Mucosa of rectum (tissue), 2 donors: Measurements from ENCODE around the gene GNAQ.

Experiments
- H3K27ac ChIP-seq, 2 donors: one replicate each; pipeline ENCODE4 v1.7.0; 2013; ENCODE audit warnings: inconsistent platforms in 2 of 2, low read depth in 2 of 2, low read length in 2 of 2
- H3K27me3 ChIP-seq, 2 donors: one replicate each; pipeline ENCODE4 v1.7.0; 2013; ENCODE audit warnings: low read length in 2 of 2; ENCODE audit not compliant: control insufficient read depth in 2 of 2, insufficient read depth in 2 of 2
- H3K36me3 ChIP-seq, 2 donors: one replicate each; pipeline ENCODE4 v1.7.0; 2013; ENCODE audit warnings: low read length in 2 of 2; ENCODE audit not compliant: control insufficient read depth in 2 of 2, insufficient read depth in 2 of 2
- H3K4me1 ChIP-seq, 2 donors: one replicate each; pipeline ENCODE4 v1.7.0; 2013; ENCODE audit warnings: low read length in 2 of 2, mild to moderate bottlenecking in 1 of 2; ENCODE audit not compliant: control insufficient read depth in 2 of 2, insufficient read depth in 2 of 2
- H3K4me3 ChIP-seq, 2 donors: one replicate each; pipeline ENCODE4 v1.7.0; 2013; ENCODE audit warnings: low read length in 2 of 2
- H3K9ac ChIP-seq, 2 donors: one replicate each; pipeline ENCODE4 v1.7.0; 2013; ENCODE audit warnings: low read length in 2 of 2, low read depth in 1 of 2, mild to moderate bottlenecking in 1 of 2
- H3K9me3 ChIP-seq, 2 donors: one replicate each; pipeline ENCODE4 v1.7.0; 2013; ENCODE audit warnings: low read length in 2 of 2; ENCODE audit not compliant: control insufficient read depth in 2 of 2
- donor health status: healthy.
- donor health status: Normal muscosa, but diverticular disease.

Gene GNAQ

DNA sequence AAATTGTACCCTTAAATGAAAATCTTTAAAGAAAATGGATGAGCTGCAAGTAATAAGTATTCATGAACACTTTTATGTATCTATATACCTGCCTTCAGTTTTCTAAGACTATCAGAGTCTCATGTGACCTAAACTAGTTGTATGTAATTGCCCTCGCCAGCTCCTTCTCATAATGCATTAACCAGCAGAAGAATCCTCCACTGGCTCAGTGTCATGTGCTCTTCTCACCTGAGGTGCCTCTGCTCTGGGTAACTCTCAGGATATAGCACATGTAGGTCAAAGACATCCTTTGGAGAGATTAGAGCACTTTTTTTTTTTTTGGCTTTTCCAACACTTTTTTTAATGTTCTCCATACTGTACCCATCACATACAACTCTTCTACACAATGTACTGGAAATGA is 199.8 kb downstream of the GNAQ start:
- H3K36me3 ChIP-seq = no peaks in the 10 kb centered on the region
- no peaks in the 10 kb centered on the region for H3K27me3 ChIP-seq
- H3K27ac ChIP-seq = no peak overlapping the region
- no peak overlapping the region for H3K4me3 ChIP-seq
- H3K9ac ChIP-seq = no peak overlapping the region
- H3K9me3 ChIP-seq = no peaks in the 10 kb centered on the region
- peaks cover 10 to 22% of the 10 kb centered on the region in 2 donors for H3K4me1 ChIP-seq

GRCh38 chr9:77830618-77831285 is 200.9 kb downstream of the GNAQ start:
- H3K9me3 ChIP-seq = no peaks in the 10 kb centered on the region
- no peak overlapping the region for H3K9ac ChIP-seq
- peaks cover 10 to 25% of the 10 kb centered on the region in 2 donors for H3K4me1 ChIP-seq
- H3K27me3 ChIP-seq = no peaks in the 10 kb centered on the region
- no peaks in the 10 kb centered on the region for H3K36me3 ChIP-seq
- H3K27ac ChIP-seq = no peak overlapping the region
- no peak overlapping the region for H3K4me3 ChIP-seq

DNA sequence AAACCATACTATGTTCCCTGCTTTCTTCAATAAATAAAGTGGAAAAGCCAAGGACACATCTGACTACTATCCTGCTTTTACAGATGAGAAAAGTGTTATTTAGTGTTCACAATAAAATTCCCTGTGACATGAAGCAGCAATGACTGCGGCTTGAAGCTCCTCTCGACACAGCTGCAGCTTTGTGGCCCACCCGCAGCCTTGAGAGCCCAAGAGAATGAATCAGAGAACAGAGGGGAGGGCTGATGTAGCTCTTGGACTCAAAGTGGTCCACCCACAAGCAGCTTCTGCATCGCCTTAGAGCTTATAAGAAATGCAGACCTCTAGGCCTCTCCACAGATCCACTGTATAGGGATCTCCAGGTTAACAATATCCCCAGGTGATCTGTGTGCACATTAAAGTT is 202.2 kb downstream of the GNAQ start:
- no peak overlapping the region for H3K9ac ChIP-seq
- no peaks in the 10 kb centered on the region for H3K9me3 ChIP-seq
- no peak overlapping the region for H3K27ac ChIP-seq
- no peaks in the 10 kb centered on the region for H3K27me3 ChIP-seq
- peaks cover 0 to 17% of the 10 kb centered on the region in 2 donors for H3K4me1 ChIP-seq
- H3K36me3 ChIP-seq = peaks cover 0 to 2% of the 10 kb centered on the region in 2 donors
- H3K4me3 ChIP-seq = no peak overlapping the region

DNA sequence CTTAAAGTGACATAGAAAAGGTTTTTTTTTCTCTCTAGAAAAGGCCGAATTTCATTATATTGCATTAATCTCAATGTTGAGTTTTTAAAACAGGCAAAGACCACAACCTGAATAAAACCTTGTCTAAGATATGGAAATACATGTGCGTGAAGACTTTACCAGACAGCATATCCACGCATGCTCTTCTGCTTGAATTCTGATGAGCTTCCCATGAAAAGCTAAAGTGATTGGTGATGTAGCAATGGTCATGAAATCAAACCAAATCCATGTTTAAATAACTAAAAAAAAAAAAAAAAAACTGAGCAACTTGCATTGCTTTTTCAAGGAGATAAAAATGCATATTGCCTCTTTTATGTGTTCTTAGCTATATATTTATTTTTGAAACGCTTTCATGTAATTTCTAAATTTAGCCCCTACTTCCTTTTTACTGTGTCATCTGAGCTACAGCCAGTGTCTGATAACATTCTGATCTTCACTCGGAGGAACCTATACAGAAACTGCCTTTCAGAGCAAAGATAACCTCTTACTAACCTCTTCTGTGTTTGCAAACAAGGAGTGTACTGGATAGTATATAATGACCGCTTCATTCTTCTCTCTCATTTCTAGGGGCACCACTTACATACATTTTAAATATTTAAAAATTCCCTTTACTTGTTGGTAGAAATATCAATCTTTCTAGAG is 204.4 kb downstream of the GNAQ start:
- Histone ChIP-seq H3K4me3 (no peak overlapping the region), H3K4me1 (peaks cover 0 to 11% of the 10 kb centered on the region in 2 donors), H3K36me3 (peaks cover 0 to 2% of the 10 kb centered on the region in 2 donors), H3K9ac (no peak overlapping the region), H3K27ac (no peak overlapping the region), H3K27me3 (no peaks in the 10 kb centered on the region), H3K9me3 (no peaks in the 10 kb centered on the region)

GRCh38 chr9:77826621-77827020 is 205.0 kb downstream of the GNAQ start:
- Histone ChIP-seq H3K36me3 (peaks cover 0 to 2% of the 10 kb centered on the region in 2 donors), H3K4me1 (peaks cover 0 to 11% of the 10 kb centered on the region in 2 donors), H3K9ac (no peak overlapping the region), H3K4me3 (no peak overlapping the region), H3K27ac (no peak overlapping the region), H3K27me3 (no peaks in the 10 kb centered on the region), H3K9me3 (no peaks in the 10 kb centered on the region)

GRCh38 chr9:77826116-77826515 is 205.5 kb downstream of the GNAQ start:
- no peak overlapping the region for H3K4me3 ChIP-seq
- H3K9me3 ChIP-seq = no peaks in the 10 kb centered on the region
- no peak overlapping the region for H3K27ac ChIP-seq
- H3K4me1 ChIP-seq = peaks cover 0 to 11% of the 10 kb centered on the region in 2 donors
- no peaks in the 10 kb centered on the region for H3K27me3 ChIP-seq
- H3K36me3 ChIP-seq = peaks cover 0 to 2% of the 10 kb centered on the region in 2 donors
- H3K9ac ChIP-seq = no peak overlapping the region

- Histone ChIP-seq H3K4me1 (peaks cover 2 to 13% of the 10 kb centered on the region in 2 donors), H3K27ac (no peak overlapping the region), H3K4me3 (no peak overlapping the region)
These were observed 206.2 kb downstream of the GNAQ start for GRCh38 chr9:77825361-77825760.

DNA sequence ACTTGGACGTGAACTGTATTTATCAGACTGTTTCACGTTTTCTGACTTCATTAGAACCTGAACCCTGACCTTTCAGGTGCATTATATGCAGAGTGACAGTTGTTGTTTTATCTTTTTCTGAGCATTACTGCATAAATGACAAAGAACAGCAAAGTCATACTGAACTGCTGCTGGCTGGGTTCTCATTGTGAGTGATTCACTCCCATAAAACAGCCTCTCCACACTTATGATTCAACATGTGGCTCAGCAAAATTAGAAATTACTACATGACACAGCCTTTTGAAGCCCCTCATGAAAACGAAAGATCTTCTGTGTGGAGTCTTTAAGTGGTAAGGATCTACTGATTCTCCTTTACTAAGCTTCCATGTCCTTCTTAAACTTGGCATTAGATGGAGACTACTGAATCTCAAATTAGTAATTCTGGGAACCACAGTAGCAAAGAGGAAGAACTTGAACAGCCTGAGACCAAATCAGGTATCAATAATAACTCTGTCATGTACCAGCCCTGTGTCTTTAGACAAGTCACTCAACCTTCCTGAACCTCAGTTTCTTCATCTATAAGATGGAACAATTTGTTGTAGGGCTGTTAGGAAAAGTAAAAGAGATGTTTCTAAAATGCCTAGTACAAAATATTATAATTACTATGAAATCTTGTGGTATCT is 211.2 kb downstream of the GNAQ start:
- H3K27ac ChIP-seq = no peak overlapping the region
- no peak overlapping the region for H3K4me3 ChIP-seq
- H3K27me3 ChIP-seq = no peaks in the 10 kb centered on the region
- peaks cover 9 to 11% of the 10 kb centered on the region in 2 donors for H3K4me1 ChIP-seq
- no peak overlapping the region for H3K9ac ChIP-seq
- no peaks in the 10 kb centered on the region for H3K9me3 ChIP-seq
- peaks cover 0 to 2% of the 10 kb centered on the region in 2 donors for H3K36me3 ChIP-seq

More at GRCh38 chr9:77825361-77825760, 206.2 kb downstream of the GNAQ start:
- no peak overlapping the region for H3K9ac ChIP-seq
- no peaks in the 10 kb centered on the region for H3K27me3 ChIP-seq
- no peaks in the 10 kb centered on the region for H3K9me3 ChIP-seq
- peaks cover 0 to 2% of the 10 kb centered on the region in 2 donors for H3K36me3 ChIP-seq

DNA sequence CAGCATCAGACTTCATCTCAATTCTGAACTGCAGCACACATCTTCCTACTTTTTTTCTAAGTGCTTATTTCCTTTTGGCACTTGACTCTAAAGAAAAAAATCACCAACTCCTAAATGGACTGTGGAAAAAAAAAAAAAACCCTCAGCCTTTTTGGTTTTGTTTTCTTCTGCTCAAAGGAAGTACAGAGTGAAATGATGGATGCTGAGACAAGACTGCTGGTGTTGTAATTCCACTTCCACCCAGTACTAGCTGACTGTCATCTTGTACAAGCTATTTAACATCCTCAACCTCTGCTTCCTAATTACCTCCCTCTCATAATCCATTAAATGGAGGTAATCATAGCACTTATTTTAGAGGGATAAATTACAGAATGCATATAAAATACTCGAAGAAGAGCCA is 212.0 kb downstream of the GNAQ start:
- no peaks in the 10 kb centered on the region for H3K27me3 ChIP-seq
- no peak overlapping the region for H3K4me3 ChIP-seq
- peaks cover 11 to 14% of the 10 kb centered on the region in 2 donors for H3K4me1 ChIP-seq
- H3K27ac ChIP-seq = no peak overlapping the region
- H3K36me3 ChIP-seq = no peaks in the 10 kb centered on the region
- H3K9ac ChIP-seq = no peak overlapping the region
- no peaks in the 10 kb centered on the region for H3K9me3 ChIP-seq
